Measurements from ENCODE around the gene INPP4A.

INPP4A gene

DNA sequence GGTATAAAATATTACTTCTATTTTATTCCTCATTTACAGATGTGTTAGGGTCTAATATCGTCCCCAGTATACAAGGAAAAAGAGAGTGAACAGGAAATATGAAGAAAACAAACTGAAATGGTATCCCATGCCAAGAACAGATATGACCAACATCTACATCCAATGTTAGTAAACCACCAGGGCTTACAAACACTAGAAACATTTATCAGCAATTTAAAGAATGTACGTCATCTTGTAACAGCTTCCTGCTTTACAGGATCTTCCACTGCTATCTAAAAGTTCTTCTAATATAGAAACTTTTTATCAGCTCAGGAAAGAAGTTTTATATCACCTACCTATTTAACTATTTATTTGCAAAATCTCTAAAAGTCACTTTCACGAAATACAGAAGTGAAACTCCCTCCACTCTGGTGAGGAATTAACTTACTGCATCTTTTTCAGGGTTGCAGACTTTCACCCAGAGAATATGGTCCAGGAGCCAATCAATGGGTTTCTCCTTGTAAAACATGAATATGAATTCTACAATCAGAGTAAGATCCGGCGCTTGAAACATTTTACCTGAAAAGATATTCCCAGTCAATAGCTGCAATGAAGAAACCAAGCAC is 198.9 kb downstream of the INPP4A start:
- no peak for DNase-seq (ENCODE audit: low read depth)

All from activated T-cell treated with anti-CD3 and anti-CD28 coated beads for 48 hours (primary cell).